SK-N-SH (cell line): ENCODE results near the gene ADAM33. TPM values are rescaled to one million over a fixed set of nuclear protein-coding genes. Genes with fewer than 3 reads are reported as not detected.

ENCODE experiments used
- CTCF ChIA-PET: fragments of 300-600, 350-600 bp; formaldehyde crosslinking; extraction: SDS; loops from one replicate; lab custom pipeline; 2021; lab: Yijun Ruan, JAX
- POLR2A ChIA-PET: fragments of 350-600 bp; sonication (Branson Sonifier 250); formaldehyde crosslinking; extraction: SDS; loops from one replicate; lab custom pipeline; 2020; ENCODE audit warnings: antibody characterized with exemption, inconsistent platforms; lab: Yijun Ruan, JAX
- DNase-seq: peaks from one replicate; pipeline ENCODE4 v3.0.0; 2012
- H2AFZ ChIP-seq: fragments of 200-600 bp; sonication (generic); 2 replicates; pipeline ENCODE4 v1.8.1; 2016; ENCODE audit warnings: antibody characterized with exemption, mild to moderate bottlenecking, low read depth
- H3F3A ChIP-seq: fragments of 200-600 bp; sonication (generic); replicated peaks from 2 replicates; pipeline ENCODE3; 2016; ENCODE audit warnings: antibody characterized with exemption, mild to moderate bottlenecking; ENCODE audit not compliant: insufficient read depth
- H3K27ac ChIP-seq, 2 experiments: fragments of 200-500 bp in 1 of 2; fragments of 200-600 bp in 1 of 2; sonication (Bioruptor generic) in 1 of 2; sonication (generic), shearing (Covaris generic) in 1 of 2; 2 replicates each; pipeline versions ENCODE4 v1.5.1 to v1.6.1; 2014 to 2016; ENCODE audit warnings: low read depth in 2 of 2, inconsistent platforms in 1 of 2, low read length in 1 of 2, mild to moderate bottlenecking in 1 of 2, mixed read lengths in 1 of 2
- H3K27me3 ChIP-seq: fragments of 200-600 bp; sonication (generic), shearing (Covaris generic); 2 replicates; pipeline ENCODE4 v1.6.1; 2016; ENCODE audit warnings: mixed run types; ENCODE audit not compliant: insufficient read depth
- H3K36me3 ChIP-seq, 2 experiments: fragments of 200-500 bp in 1 of 2; fragments of 200-600 bp in 1 of 2; sonication (Bioruptor generic) in 1 of 2; sonication (generic) in 1 of 2; replicated peaks in 1 of 2; 2 replicates each; pipeline versions ENCODE3 to v1.5.1; 2014 to 2016; ENCODE audit warnings: low read length in 1 of 2, mild to moderate bottlenecking in 1 of 2; ENCODE audit not compliant: insufficient read depth in 2 of 2, control insufficient read depth in 1 of 2
- H3K4me1 ChIP-seq, 2 experiments: fragments of 200-500 bp in 1 of 2; fragments of 200-600 bp in 1 of 2; sonication (Bioruptor generic) in 1 of 2; sonication (generic), shearing (Covaris generic) in 1 of 2; 2 replicates each; pipeline versions ENCODE4 v1.5.1 to v1.6.1; 2014 to 2016; ENCODE audit warnings: low read depth in 1 of 2, low read length in 1 of 2, mixed run types in 1 of 2; ENCODE audit not compliant: insufficient read depth in 2 of 2, control insufficient read depth in 1 of 2
- H3K4me2 ChIP-seq: fragments of 200-600 bp; sonication (generic), shearing (Covaris generic); 2 replicates; pipeline ENCODE4 v1.6.1; 2017; ENCODE audit warnings: mixed run types
- H3K4me3 ChIP-seq, 2 experiments: fragments of 200-500 bp in 1 of 2; fragments of 200-600 bp in 1 of 2; sonication (Bioruptor generic) in 1 of 2; sonication (generic), shearing (Covaris generic) in 1 of 2; 2 replicates each; pipeline versions ENCODE4 v1.5.1 to v1.8.1; 2014 to 2016; ENCODE audit warnings: low read depth in 2 of 2, inconsistent platforms in 1 of 2, low read length in 1 of 2, mild to moderate bottlenecking in 1 of 2, mixed read lengths in 1 of 2, moderate library complexity in 1 of 2
- H3K79me2 ChIP-seq: fragments of 200-600 bp; sonication (generic); 2 replicates; pipeline ENCODE4 v1.8.1; 2017; ENCODE audit warnings: mild to moderate bottlenecking; ENCODE audit not compliant: insufficient read depth
- H3K9ac ChIP-seq: fragments of 200-600 bp; sonication (generic); 2 replicates; pipeline ENCODE4 v1.6.1; 2017; ENCODE audit warnings: mixed run types
- H3K9me2 ChIP-seq: fragments of 200-600 bp; sonication (generic); 2 replicates; pipeline ENCODE4 v1.6.1; 2017; ENCODE audit warnings: mixed run types
- H3K9me3 ChIP-seq: fragments of 200-600 bp; sonication (generic); 2 replicates; pipeline ENCODE4 v1.6.1; 2017; ENCODE audit warnings: mixed run types, mild to moderate bottlenecking, moderate library complexity
- H4K20me1 ChIP-seq: fragments of 200-600 bp; sonication (generic); 2 replicates; pipeline ENCODE4 v1.6.1; 2017; ENCODE audit warnings: mild to moderate bottlenecking, mixed run types; ENCODE audit not compliant: insufficient read depth
- CTCF ChIP-seq: fragments of 200-600 bp; sonication (generic); IDR thresholded peaks from 2 replicates; pipeline ENCODE4 v1.6.1; 2017; ENCODE audit warnings: antibody characterized with exemption, mild to moderate bottlenecking, moderate library complexity
- EP300 ChIP-seq, 2 experiments: IDR thresholded peaks; 2 replicates each; pipeline versions ENCODE4 v1.4.0 to v1.6.1; 2012; ENCODE audit warnings: borderline replicate concordance in 1 of 2, low read depth in 1 of 2, low read length in 1 of 2
- EZH2phosphoT487 ChIP-seq: fragments of 200-600 bp; sonication (generic); IDR thresholded peaks from 2 replicates; pipeline ENCODE4 v1.6.1; 2017; ENCODE audit warnings: low read depth, mixed run types, mild to moderate bottlenecking, antibody characterized with exemption, moderate library complexity, borderline replicate concordance
- FOSL2 ChIP-seq: IDR thresholded peaks from 2 replicates; pipeline ENCODE4 v1.4.0; 2012; ENCODE audit warnings: low read depth, mild to moderate bottlenecking, moderate library complexity, borderline replicate concordance
- FOXM1 ChIP-seq: IDR thresholded peaks from 2 replicates; pipeline ENCODE4 v1.4.0; 2012; ENCODE audit warnings: low read depth, mild to moderate bottlenecking
- MXI1 ChIP-seq: IDR thresholded peaks from 2 replicates; pipeline ENCODE4 v1.6.1; 2012; ENCODE audit warnings: mild to moderate bottlenecking, low read depth, low read length, improper control_type of control experiment
- NFIC ChIP-seq: IDR thresholded peaks from 2 replicates; pipeline ENCODE4 v1.4.0; 2012; ENCODE audit warnings: borderline replicate concordance
- REST ChIP-seq: IDR thresholded peaks from 2 replicates; pipeline ENCODE4 v1.6.1; 2012; ENCODE audit warnings: mild to moderate bottlenecking, low read depth, low read length, moderate library complexity
- RFX5 ChIP-seq: IDR thresholded peaks from 2 replicates; pipeline ENCODE4 v1.6.1; 2012; ENCODE audit warnings: mild to moderate bottlenecking, improper control_type of control experiment, low read length
- SIN3A ChIP-seq: IDR thresholded peaks from 2 replicates; pipeline ENCODE4 v1.6.1; 2012; ENCODE audit warnings: low read depth, mild to moderate bottlenecking, low read length, moderate library complexity, borderline replicate concordance
- TEAD4 ChIP-seq: IDR thresholded peaks from 2 replicates; pipeline ENCODE4 v1.4.0; 2012; ENCODE audit warnings: mild to moderate bottlenecking, borderline replicate concordance; ENCODE audit not compliant: insufficient read depth
- YY1 ChIP-seq: IDR thresholded peaks from 2 replicates; pipeline ENCODE4 v1.4.0; 2012; ENCODE audit warnings: low read depth, mild to moderate bottlenecking
- WGBS: methylation state at CpG from one replicate; pipeline ENCODE4 v1.1.6; 2017; ENCODE audit warnings: low lambda C conversion rate; 5-methylcytosine and 5-hydroxymethylcytosine counted together
- polyA plus RNA-seq, 3 experiments: library from polyadenylated mRNA; depleted of rRNA; stranded (reverse); fragments of >200 nt; gene quantifications; 2 replicates each; pipeline ENCODE4 v1.2.3, GENCODE V29; 2012
- TF ChIP-seq, protein P1 (sequence below): IDR thresholded peaks from 2 replicates; pipeline ENCODE4 v1.4.0; 2012; ENCODE audit warnings: low read depth, borderline replicate concordance
- TF ChIP-seq, protein P2 (sequence below): IDR thresholded peaks from 2 replicates; pipeline ENCODE4 v1.4.0; 2012; ENCODE audit warnings: low read depth

The ADAM33 gene
- polyA plus RNA-seq, 1 of the 3 experiments (the other 2 are of a cell fraction) = 4.8 TPM

- H3K27ac ChIP-seq = no peak overlapping the region
- DNase-seq = no peak
- H4K20me1 ChIP-seq = no peaks in the 10 kb centered on the region
- no peak overlapping the region for H3K4me3 ChIP-seq
- 75% methylated on average over 6 of the region's 6 CpGs for WGBS
- no peaks in the 10 kb centered on the region for H3K9me2 ChIP-seq
- H3K4me1 ChIP-seq = no peaks in the 10 kb centered on the region
- H3K79me2 ChIP-seq = no peaks in the 10 kb centered on the region
- H2AFZ ChIP-seq = no peak overlapping the region
- peaks cover 0 to 4% of the 10 kb centered on the region in 2 experiments for H3K36me3 ChIP-seq
- no peak for TF ChIP-seq TEAD4
- no peak for TF ChIP-seq FOSL2
- TF ChIP-seq SIN3A = no peak
- TF ChIP-seq FOXM1 = no peak
- TF ChIP-seq NFIC = no peak
- H3K9me3 ChIP-seq = no peaks in the 10 kb centered on the region
- H3F3A ChIP-seq = no peaks in the 10 kb centered on the region
- POLR2A ChIA-PET = no interaction called here
- no peak overlapping the region for H3K9ac ChIP-seq
- no peaks in the 10 kb centered on the region for H3K27me3 ChIP-seq
- no peak overlapping the region for H3K4me2 ChIP-seq
- CTCF ChIA-PET = interaction anchor here (0.8 to 1.1 kb wide), 3 partner anchors 32 to 76 kb away, joined by 3 to 4 read pairs (median 3); no protein-coding TSS in a partner anchor
Measured at GRCh38 chr20:3633913-3634478, 47.8 kb downstream of the ADAM33 start.

GRCh38 chr20:3632311-3633004 lies 49.4 kb downstream of the ADAM33 start:
- WGBS = 81% methylated on average over 7 of the region's 7 CpGs
- POLR2A ChIA-PET = no interaction called here
- CTCF ChIA-PET = no interaction called here
- no peak overlapping the region for H3K27ac ChIP-seq
- H4K20me1 ChIP-seq = no peaks in the 10 kb centered on the region
- H3K27me3 ChIP-seq = no peaks in the 10 kb centered on the region
- no peak overlapping the region for H2AFZ ChIP-seq
- H3K79me2 ChIP-seq = no peaks in the 10 kb centered on the region
- H3K9ac ChIP-seq = no peak overlapping the region
- H3F3A ChIP-seq = no peaks in the 10 kb centered on the region
- no peaks in the 10 kb centered on the region for H3K9me3 ChIP-seq
- TF ChIP-seq CTCF (no peak; the same call in 1 of the 2 replicates), REST (no peak), EP300 (IDR thresholded peaks at IDR 0.05; ENCODE audit: borderline replicate concordance in 1 of 2, low read depth in 1 of 2, low read length in 1 of 2) (no peak), MXI1 (no peak), FOXM1 (no peak), FOSL2 (no peak), EZH2phosphoT487 (no peak), RFX5 (no peak), YY1 (no peak), SIN3A (no peak)
- TF ChIP-seq, protein P1, sequence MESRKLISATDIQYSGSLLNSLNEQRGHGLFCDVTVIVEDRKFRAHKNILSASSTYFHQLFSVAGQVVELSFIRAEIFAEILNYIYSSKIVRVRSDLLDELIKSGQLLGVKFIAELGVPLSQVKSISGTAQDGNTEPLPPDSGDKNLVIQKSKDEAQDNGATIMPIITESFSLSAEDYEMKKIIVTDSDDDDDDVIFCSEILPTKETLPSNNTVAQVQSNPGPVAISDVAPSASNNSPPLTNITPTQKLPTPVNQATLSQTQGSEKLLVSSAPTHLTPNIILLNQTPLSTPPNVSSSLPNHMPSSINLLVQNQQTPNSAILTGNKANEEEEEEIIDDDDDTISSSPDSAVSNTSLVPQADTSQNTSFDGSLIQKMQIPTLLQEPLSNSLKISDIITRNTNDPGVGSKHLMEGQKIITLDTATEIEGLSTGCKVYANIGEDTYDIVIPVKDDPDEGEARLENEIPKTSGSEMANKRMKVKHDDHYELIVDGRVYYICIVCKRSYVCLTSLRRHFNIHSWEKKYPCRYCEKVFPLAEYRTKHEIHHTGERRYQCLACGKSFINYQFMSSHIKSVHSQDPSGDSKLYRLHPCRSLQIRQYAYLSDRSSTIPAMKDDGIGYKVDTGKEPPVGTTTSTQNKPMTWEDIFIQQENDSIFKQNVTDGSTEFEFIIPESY = no peak
- TF ChIP-seq, protein P2, sequence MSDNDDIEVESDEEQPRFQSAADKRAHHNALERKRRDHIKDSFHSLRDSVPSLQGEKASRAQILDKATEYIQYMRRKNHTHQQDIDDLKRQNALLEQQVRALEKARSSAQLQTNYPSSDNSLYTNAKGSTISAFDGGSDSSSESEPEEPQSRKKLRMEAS = no peak
- TF ChIP-seq, all 33 proteins: peak for 0
- Histone ChIP-seq H3K36me3 (peaks cover 0 to 3% of the 10 kb centered on the region in 2 experiments), H3K4me2 (no peak overlapping the region), H3K4me3 (no peak overlapping the region), H3K9me2 (no peaks in the 10 kb centered on the region), H3K4me1 (no peaks in the 10 kb centered on the region)
- DNase-seq = no peak
